ENCODE data around the gene LRP6.

LRP6 gene

GRCh38 chr12:12083688-12084087 lies 183.2 kb downstream of the LRP6 start:
- FAIRE-seq (no peak), DNase-seq (ENCODE audit: low spot score) (no peak)

- FAIRE-seq (peak; percentile 33), DNase-seq (ENCODE audit: low spot score) (peak; percentile 48)
These were observed 184.9 kb downstream of the LRP6 start for GRCh38 chr12:12081836-12082497.

GRCh38 chr12:12079291-12079690 lies 187.6 kb downstream of the LRP6 start:
- FAIRE-seq, result no peak
- no peak for DNase-seq (ENCODE audit: low spot score)

GRCh38 chr12:12072064-12072760 lies 194.6 kb downstream of the LRP6 start:
- FAIRE-seq (no peak), DNase-seq (ENCODE audit: low spot score) (no peak)

DNA sequence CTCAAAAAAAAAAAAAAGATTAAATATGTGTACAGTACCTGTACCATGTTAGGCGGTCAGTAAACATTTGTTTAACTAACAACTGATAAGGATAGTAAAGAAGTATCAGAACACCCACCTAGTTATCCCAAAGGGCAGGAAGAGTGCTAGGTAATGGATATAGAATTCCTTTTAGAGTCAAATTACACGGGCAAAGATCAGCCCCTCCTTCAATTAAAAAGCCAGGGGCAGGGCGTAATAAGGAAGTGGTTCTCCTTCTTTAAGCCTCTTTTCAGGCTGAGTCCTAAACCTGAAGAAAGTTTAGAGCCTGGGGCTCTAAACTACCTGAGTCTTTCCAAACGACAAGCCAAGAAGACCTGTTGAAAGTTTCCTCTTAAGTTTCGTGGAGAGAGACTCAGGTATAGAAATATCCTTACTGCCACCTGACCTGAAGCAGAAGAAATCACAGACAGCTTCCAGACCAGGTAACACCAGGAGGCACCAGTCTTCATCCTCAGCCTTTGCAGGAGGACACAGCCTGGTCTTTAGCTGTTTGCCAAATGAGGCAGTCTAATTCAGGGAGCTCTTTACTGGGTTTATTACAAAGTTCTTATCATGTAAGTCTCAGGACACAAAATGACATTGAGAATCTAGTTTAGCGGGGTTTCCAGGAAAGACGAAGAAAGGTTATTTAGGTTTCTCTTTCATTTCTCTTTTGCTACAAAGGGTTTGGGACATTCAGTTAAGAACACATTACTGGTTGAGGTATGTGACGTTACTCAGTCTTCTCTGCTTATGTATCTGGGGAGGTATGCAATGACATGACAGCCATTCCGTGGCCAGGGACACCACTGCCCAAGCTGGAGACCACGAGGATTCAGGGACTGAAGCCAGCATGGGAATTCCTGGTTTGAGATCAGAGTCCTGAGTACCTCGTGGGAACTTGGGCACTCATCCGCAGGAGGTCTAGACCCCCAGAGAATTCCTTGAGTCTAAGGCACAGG lies 195.9 kb downstream of the LRP6 start, which contains the start of gene BCL2L14:
Gene BCL2L14, plus strand, starts transcription at position 266 of the 983 bp plus-strand sequence. CDS start 8,367 bp downstream, outside the sequence.
- DNase-seq (ENCODE audit: low spot score) (no peak), FAIRE-seq (no peak)

DNA sequence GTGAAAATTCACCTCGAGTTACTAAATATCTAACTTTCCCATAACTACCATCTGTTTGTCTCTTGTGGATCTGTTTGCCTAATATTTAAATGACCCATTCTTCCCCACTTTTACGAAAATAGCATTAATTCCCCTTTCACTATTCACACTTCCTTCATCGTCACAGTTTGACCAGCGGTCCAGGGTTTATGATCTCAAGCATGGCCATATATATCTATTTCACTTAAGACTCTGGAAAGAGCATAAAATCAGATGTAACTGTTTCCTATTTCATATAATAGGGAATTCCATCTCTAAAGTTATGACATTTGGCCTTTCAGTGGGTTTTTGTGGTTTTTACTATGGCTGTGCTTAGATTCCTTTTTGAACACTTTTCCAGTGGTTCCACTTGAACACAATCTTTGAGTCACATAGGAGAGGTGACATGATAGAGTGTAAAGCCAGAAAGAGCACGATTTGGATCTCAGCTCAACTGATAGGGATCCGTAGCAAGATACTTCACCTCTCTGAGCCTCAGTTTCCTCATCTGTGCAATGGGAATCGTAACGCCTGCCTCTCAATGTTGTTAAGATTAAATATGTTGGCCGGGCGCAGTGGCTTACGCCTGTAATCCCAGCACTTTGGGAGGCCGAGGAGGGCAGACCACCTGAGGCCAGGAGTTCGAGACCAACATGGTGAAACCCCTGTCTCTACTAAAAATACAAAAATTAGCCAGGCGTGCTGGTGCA lies 196.9 kb downstream of the LRP6 start:
- DNase-seq (ENCODE audit: low spot score) (no peak), FAIRE-seq (no peak)

DNA sequence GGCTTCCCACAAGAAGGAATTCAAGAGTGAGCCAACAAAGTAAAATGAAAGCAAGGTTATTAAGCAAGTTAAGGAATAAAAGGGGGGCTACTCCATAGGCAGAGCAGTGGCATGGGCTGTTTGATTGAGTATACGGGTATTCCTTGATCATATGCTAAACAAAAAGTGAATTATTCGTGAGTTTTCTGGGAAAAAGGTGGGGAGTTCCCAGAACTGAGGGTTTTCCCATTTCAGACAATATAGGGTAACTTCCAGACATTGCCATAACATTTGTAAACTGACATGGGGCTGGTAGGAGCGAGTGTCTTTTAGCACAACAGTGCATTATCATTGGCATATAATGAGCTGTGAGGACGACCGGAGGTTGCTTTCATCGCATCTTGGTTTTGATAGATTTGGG lies 198.1 kb downstream of the LRP6 start:
- no peak for DNase-seq (ENCODE audit: low spot score)
- FAIRE-seq, result no peak
